Stimulated activated CD8-positive, alpha-beta memory T cell treated with anti-CD3 and anti-CD28 coated beads, Interleukin-7, amount 100 ng/mL, for 48 hours (primary cell): ENCODE data around the gene TMEM9.
A peak's percentile ranks its signal among the peaks of the same experiment; 100 is the strongest.

ENCODE experiments used
- DNase-seq, 2 donors: peaks; one replicate each; pipeline ENCODE4 v3.0.0-alpha.2; 2020; ENCODE audit warnings: low read depth in 1 of 2; ENCODE audit errors: extremely low read depth in 1 of 2

Gene TMEM9

GRCh38 chr1:201088395-201088794 is 65.9 kb downstream of the TMEM9 start:
- no peak for DNase-seq

- peak in 1 of 2 donors; percentile 1 for DNase-seq
These were observed 68.2 kb downstream of the TMEM9 start for GRCh38 chr1:201085902-201086735.
